ENCODE data around the gene KRTAP5-11. TPM values are rescaled to one million over a fixed set of nuclear protein-coding genes. Genes with fewer than 3 reads are reported as not detected.
"Not testable (repeated sequence)": the region's sequence is repeated elsewhere in the genome, so short reads cannot be mapped to it uniquely, and the experiment has no call there.

Gene KRTAP5-11
- total RNA-seq, 1 donor from 2014 or later = not detected

DNA sequence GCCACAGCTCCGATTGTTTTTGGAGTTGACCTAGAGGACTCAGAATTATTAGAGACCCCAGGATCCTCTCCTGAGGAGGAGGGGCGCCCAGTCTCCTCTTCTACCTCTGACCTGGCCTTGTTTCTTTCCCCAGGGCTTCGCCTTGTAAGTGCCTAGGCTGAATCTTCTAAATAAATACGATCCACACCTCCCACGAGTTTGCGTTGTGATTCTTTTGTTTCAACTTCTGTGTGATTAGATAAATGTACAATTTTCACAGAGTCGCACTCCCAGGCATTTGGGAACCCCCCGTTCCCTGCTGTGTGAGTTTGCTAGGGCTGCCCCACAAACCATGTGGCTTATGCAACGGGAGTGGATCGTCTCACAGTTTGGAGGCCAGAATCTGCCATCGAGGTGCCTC, 43.7 kb downstream of the KRTAP5-11 start:
- no peak for ATAC-seq
- no peak for DNase-seq (ENCODE audit: low spot score)
- intact Hi-C loops (cut with DNase I) = no loop called here

- no peak for ATAC-seq
Measured at GRCh38 chr11:71538666-71538990, 44.0 kb downstream of the KRTAP5-11 start.

DNA sequence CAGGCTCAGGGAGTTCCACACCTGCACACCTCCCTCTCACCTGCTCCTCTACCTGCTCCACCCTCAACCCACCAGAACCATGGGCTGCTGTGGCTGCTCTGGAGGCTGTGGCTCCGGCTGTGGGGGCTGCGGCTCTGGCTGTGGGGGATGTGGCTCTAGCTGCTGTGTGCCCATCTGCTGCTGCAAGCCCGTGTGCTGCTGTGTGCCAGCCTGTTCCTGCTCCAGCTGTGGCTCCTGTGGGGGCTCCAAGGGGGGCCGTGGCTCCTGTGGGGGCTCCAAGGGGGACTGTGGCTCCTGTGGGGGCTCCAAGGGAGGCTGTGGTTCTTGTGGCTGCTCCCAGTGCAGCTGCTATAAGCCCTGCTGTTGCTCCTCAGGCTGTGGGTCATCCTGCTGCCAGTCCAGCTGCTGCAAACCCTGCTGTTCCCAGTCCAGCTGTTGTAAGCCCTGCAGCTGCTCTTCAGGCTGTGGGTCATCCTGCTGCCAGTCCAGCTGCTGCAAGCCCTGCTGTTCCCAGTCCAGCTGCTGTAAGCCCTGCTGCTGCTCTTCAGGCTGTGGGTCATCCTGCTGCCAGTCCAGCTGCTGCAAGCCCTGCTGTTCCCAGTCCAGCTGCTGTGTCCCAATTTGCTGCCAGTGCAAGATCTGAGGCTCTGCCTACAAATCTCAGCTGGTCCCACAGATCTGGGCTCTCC, 44.6 kb downstream of the KRTAP5-11 start, which contains the start of gene KRTAP5-8:
Gene KRTAP5-8 (plus strand): TSS at position 49 of the 689 bp plus-strand sequence. CDS start 31 bp downstream, at position 80.
- ATAC-seq; intact Hi-C loops (cut with DNase I); DNase-seq (ENCODE audit: low spot score): not testable (repeated sequence)

More at GRCh38 chr11:71538666-71538990, 44.0 kb downstream of the KRTAP5-11 start:
- no peak for DNase-seq (ENCODE audit: low spot score)
- intact Hi-C loops (cut with DNase I) = no loop called here

DNA sequence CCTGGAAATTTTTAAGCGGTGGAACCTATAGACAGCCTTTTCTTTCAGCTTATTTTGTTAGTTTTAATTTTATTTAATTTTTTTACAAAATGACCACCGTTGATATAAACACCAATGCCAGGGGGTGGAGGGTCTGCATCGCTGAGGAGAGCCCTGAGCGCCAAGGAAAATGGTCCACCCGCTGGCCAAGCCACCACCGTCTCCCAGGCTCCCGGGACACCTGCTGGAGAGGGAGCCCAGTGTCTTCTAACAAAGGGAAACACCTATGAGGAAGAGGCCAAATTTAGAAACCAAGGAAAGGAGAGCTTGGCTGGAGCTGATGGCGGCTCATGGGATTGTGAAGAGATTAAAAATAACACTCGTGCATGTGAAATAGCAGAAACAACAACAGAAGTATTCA, 45.1 kb downstream of the KRTAP5-11 start:
- intact Hi-C loops (cut with DNase I) = no loop called here
- no peak for ATAC-seq

GRCh38 chr11:71535825-71536224, 46.9 kb downstream of the KRTAP5-11 start:
- no peak for DNase-seq (ENCODE audit: low spot score)
- intact Hi-C loops (cut with DNase I) = no loop called here
- no peak for ATAC-seq

More for the DNA sequence above, 45.1 kb downstream of the KRTAP5-11 start:
- no peak for DNase-seq (ENCODE audit: low spot score)

GRCh38 chr11:71534711-71535608, 47.7 kb downstream of the KRTAP5-11 start:
- ATAC-seq; DNase-seq (ENCODE audit: low spot score); intact Hi-C loops (cut with DNase I): not testable (repeated sequence)

DNA sequence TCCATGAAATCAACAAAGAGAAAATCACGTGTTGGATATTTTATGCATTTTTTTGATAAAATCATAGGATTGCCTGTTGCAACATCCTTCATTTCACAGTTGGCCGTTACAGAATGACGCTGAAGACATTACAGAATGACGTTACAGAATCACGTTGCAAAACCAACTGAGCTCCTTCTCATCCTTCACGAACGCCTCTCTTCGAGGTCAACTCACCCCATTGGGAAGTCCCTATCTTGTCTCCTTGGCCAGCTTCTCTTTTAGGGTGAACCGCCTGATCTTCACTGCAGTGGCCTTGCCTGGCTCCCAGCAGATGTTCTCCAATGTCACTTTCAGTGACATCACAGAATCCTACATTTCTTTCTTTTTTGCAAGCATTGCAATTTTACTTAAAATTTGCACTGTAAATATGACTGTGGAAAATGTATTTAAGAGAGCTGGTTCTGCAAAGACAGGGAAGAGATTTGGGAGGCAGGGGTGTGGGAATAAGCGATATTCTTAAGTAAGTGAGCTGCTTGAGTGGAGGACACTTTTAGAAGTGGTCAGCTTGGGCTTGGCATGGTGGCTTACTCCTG, 50.6 kb downstream of the KRTAP5-11 start:
- DNase-seq (ENCODE audit: low spot score) (peak; percentile 6), ATAC-seq (no peak)
- intact Hi-C loops (cut with DNase I) = no loop called here

Other genes starting within 250 kb of the KRTAP5-11 start
- gene DHCR7, start 134.5 kb downstream of the KRTAP5-11 start, total RNA-seq = 49.8 TPM
- 85.2 TPM for gene NADSYN1, start 129.7 kb downstream of the KRTAP5-11 start, total RNA-seq
- 0.58 TPM for gene KRTAP5-7, start 55.6 kb downstream of the KRTAP5-11 start, total RNA-seq
- gene KRTAP5-8, start 44.9 kb downstream of the KRTAP5-11 start, total RNA-seq = 0.49 TPM
- 0.40 TPM for gene KRTAP5-9, start 34.5 kb downstream of the KRTAP5-11 start, total RNA-seq
- not detected for gene KRTAP5-10, start 17.3 kb downstream of the KRTAP5-11 start, total RNA-seq